HG03025 (cell line): ENCODE results near the gene LRP8.
"Not testable (repeated sequence)": the region's sequence is repeated elsewhere in the genome, so short reads cannot be mapped to it uniquely, and the experiment has no call there.

Experiments used
- ATAC-seq: cut with Tn5 transposase; IDR thresholded peaks from one replicate; pipeline ENCODE4 v1.9.1; 2021; ENCODE audit warnings: mild to moderate bottlenecking, moderate library complexity; ENCODE audit not compliant: unreplicated experiment, low FRiP score

The LRP8 gene

GRCh38 chr1:53286955-53287354, 40.9 kb downstream of the LRP8 start:
- no peak for ATAC-seq

- ATAC-seq, result no peak
Observed at GRCh38 chr1:53285969-53286760, 41.7 kb downstream of the LRP8 start.

DNA sequence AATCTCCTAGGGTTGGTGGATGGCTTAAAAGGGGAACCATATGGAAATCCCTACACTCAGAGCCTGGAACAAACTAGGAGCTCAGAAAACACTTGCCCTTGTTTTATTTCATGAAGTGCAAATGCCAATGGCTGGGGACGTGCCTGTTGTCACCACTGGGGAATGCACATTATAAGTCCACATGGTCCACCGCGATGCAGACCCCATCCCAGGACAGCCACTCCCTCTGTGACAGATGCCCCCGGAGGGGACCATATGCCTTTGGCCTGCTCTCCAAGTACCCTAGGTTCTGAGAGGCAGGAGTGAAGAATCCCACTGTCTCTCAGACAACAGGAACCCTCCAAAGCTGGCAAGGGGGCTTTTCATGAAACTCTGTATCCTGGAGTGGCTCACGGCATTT, 42.3 kb downstream of the LRP8 start:
- ATAC-seq, result no peak

DNA sequence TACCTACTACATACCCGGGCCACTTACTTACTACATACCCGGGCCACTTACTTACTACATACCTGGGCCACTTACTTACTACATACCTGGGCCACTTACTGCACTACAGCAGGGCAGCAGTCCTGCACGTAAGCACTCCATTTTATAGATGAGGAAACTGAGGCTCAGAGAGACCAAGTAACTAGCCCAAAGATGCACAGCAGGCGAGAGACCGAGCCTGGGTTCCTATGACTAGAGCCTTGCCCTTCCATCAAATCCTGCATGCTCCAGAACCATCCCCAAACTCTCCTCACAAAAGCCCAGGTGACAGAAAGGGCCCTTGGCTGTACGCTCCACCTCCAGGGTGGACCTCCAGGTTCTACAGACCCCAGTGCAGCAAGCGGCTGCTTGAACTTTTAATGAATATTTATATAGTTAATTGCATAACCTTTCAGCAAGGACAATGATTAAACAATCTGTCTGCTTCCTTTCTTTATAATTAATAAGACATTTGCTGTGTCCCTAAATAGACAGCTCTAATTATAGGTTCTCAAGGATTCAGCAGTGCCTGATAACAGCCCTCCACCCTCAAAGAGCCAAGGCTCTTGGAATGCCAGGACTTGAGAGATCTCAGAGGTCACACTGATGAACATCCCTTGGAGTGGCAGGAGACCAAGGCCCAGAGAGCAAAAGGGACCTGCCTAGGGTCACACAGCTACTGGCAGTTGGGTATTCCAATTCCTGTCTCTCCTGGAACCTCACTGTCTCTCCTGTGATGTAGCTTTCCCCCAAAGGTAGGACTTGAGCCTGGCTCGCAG, 43.4 kb downstream of the LRP8 start:
- no peak for ATAC-seq

- not testable (repeated sequence) for ATAC-seq
Observed at GRCh38 chr1:53283156-53283555, 44.7 kb downstream of the LRP8 start.

DNA sequence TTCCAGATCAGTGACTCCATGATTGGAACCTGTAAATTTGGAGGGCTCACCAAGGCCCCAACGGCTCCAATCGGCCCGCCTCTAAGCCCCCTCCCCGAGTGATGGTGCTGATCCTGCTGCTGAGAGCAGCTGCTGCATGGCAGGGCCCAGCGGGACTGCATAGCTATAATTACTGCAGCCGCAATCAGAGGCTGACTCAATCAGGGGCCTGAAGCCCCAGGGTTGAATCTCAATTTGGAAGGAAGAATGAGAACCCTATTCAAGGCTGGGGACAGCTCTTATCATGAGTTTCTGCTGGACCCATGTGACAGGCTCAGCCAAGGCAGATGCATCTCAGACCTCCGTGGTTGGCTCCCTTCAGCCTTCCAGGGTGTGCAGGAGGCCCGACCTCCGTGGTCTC, 46.7 kb downstream of the LRP8 start:
- ATAC-seq, result no peak

DNA sequence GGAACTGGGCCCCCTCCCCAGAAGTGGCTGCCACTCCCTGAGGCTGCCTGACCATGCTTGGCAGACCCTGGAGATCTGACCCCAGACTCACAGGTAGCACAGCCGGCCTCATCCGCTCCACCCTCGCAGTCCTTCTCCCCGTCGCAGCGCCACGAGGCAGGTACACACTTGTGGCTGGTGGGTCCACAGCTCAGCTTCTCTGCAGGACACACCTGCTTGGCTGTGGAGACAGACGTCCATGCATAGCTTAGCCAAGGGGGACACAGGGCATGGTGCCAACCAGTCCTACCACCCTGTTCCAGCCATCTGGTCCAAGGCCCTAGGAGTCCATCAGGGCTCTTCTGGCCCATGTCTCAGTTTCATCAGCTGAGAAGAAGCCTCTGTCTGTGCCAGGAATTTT, 47.4 kb downstream of the LRP8 start:
- ATAC-seq, result no peak

GRCh38 chr1:53279296-53280200, 48.3 kb downstream of the LRP8 start:
- no peak for ATAC-seq

- ATAC-seq, result no peak
Observed at GRCh38 chr1:53278298-53278725, 49.6 kb downstream of the LRP8 start.

- ATAC-seq, result no peak
Observed at GRCh38 chr1:53277326-53277725, 50.5 kb downstream of the LRP8 start.

GRCh38 chr1:53276902-53277281, 51.0 kb downstream of the LRP8 start:
- ATAC-seq, result no peak

DNA sequence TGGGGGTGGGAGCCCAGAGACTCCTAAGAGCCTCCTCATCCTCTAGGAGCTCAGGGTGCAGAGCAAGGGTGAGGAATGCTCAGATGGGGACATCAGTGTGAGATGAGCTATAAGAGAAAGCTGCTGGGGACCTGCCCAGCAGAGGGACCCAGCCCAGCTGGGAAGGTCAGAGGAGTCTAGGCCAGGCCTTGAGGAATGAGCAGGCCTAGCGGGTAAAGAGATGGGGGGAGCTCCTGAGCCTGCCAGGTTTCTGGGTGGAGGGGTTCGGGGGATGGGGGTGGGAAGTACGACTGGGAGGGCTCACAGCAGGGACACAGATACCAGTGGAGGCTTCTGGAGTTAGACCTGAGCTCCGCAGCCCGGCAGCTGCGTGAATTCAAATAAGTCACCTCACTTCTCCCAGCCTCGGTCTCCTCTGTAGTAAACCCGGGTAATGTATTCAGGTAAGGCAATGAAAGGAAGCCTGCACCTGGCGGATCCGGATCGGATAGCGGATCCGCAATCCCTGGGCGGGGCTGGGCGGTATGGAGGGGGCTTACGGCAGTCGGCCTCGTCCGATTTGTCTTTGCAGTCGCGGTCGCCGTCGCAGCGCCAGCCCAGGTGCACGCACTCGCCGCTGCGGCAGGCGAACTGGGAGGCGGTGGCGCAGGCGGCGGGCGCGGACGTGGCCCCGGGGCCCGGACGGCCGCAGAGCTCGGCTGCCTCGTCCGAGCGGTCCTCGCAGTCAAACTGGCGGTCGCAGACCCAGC, 51.5 kb downstream of the LRP8 start:
- ATAC-seq, result no peak

GRCh38 chr1:53275566-53275965, 52.3 kb downstream of the LRP8 start:
- ATAC-seq, result no peak

DNA sequence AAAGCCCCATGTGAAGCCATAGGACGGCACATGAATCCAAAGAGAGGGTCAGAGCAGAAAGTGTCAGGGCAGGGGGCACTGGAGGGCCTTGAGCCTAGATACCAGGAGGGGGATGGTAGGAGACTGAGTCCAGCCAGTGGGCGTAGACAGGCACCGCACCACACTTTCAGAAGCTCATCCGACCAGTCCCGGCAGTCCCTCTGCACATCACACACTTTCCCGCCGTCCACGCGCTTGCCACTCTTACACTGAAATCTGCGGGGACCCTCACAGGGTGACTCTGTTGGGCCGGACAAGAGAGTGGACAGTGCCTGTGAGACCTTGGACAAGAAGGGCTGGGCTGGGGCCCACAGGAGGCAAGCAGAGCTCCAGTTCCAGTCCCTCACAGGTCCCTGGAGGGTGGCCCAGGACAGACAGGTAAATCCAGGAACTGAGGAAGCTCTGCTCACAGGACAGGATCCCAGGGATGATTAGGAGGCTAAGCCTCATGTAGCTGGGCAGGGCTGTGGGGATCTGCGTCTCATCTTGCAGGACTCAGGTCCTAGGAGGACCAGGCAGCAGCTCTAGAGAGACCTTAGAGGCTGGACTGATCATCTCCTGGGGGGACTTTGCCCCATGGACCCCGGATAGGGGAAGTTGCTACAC, 53.2 kb downstream of the LRP8 start:
- ATAC-seq, result no peak

DNA sequence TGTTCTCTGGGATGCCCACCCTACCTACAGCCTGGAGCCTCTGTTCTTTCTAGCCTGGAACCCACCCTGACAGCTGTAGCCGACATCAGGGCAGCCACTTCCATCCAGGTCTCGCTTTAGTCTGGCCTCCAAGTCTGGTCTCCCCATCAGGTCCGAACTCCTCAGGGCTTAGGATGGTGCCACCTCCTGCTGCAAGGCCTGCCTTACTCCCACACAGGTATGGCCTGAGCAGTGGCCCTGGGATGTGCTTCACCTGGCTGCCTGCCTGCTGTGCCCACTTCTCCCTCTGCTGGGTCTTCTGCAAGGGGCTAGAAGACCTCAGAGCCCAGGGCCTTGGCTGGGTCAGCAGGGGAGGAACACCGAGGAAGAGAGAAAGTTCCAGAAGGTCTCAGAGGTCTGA, 53.8 kb downstream of the LRP8 start:
- ATAC-seq, result no peak

DNA sequence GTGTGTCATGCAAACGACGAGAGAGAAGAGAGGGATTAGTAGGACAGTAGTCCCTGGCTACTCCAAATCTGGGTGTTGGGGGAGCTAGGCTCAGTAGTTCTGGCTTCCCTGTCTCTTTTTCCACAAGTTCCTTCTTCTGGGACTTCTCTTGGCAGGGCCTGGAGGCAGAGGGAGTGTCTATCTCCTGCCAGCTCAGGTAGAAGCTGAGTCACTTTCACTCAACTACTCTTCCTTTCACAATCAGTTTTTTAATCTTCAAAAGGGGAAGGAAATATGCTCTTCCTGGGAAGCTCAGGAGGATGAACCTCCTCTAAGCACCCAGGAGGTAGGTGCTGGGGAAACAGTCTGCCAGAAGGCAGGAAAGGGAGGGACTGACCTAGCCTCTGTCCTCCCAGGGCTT, 54.3 kb downstream of the LRP8 start:
- no peak for ATAC-seq

GRCh38 chr1:53272349-53272748, 55.5 kb downstream of the LRP8 start:
- no peak for ATAC-seq

DNA sequence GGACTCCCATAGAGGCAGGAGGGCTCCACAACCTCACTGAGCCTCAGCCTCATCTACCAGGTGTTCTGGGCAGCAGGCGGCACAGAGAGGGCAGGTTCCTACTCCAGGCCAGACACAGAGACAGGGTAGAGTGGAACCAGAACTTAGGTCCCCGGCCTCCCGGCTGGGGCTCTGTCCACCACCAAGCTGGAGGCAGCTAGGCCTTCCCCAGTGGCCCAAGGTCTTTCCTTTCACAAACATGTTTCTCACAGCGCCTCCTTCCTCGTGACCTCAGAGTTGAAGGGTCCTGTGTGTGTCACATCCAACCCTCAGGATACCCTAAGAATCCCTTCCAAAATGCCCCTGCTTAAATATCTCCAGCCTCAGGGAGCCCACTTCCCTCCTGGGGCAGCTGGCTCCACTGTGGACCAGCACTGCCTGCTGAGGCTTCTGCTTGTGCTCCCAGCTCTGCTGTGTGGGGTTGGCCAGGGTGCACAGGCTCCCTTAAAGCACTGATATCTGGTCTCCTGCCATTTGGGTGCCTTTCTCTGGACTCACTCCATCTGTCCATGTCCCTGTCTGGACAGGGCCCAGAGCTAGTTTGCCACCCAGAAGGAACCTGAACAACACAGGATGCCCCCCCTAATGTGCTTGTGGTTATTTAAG, 56.3 kb downstream of the LRP8 start:
- no peak for ATAC-seq

GRCh38 chr1:53270873-53271272, 57.0 kb downstream of the LRP8 start:
- no peak for ATAC-seq
